A549 (cell line): ENCODE results near the gene METRNL. TPM values are rescaled to one million over a fixed set of nuclear protein-coding genes. Genes with fewer than 3 reads are reported as not detected.
"Not testable (repeated sequence)": the region's sequence is repeated elsewhere in the genome, so short reads cannot be mapped to it uniquely, and the experiment has no call there.

ENCODE experiments used
- ATAC-seq, 2 experiments: fragments of 200-7000 bp in 1 of 2; fragments of >200 bp in 1 of 2; cut with Nextera tagmentation in 1 of 2; cut with Tn5 transposase in 1 of 2; 3 replicates each; pipeline versions ENCODE4 v1.8.0 to v1.9.1; 2018 to 2020; ENCODE audit warnings: mild to moderate bottlenecking in 1 of 2, moderate library complexity in 1 of 2
- CTCF ChIA-PET: fragments of 300-600 bp; sonication (Branson Sonifier 250); formaldehyde crosslinking; extraction: SDS; loops from one replicate; lab custom pipeline; 2021; ENCODE audit warnings: antibody characterized with exemption, inconsistent platforms; lab: Yijun Ruan, JAX
- POLR2A ChIA-PET: fragments of 350-600 bp; formaldehyde crosslinking; extraction: SDS; loops from one replicate; lab custom pipeline; 2021; ENCODE audit warnings: antibody characterized with exemption, inconsistent platforms; lab: Yijun Ruan, JAX
- DNase-seq, 2 experiments: peaks; one replicate each; pipeline versions ENCODE4 v3.0.0 to v3.0.0-alpha.2; 2011 to 2016; ENCODE audit warnings: low read depth in 1 of 2, low spot score in 1 of 2
- FAIRE-seq: peaks from 2 replicates; lab custom pipeline; 2011; peaks lifted over from hg19 to GRCh38; lab: Jason Lieb, UNC
- H3K27ac ChIP-seq, 2 experiments: fragments of >200 bp; sonication (Bioruptor Twin); formaldehyde crosslinking; 3 replicates each; pipeline ENCODE4 v1.5.1; 2016 to 2017
- H3K4me1 ChIP-seq: fragments of >200 bp; sonication (Bioruptor Twin); formaldehyde crosslinking; 3 replicates; pipeline ENCODE4 v1.6.1; 2016
- H3K4me2 ChIP-seq: fragments of >200 bp; sonication (Bioruptor Twin); formaldehyde crosslinking; 3 replicates; pipeline ENCODE4 v1.6.1; 2016
- H3K4me3 ChIP-seq: fragments of >200 bp; sonication (Bioruptor Twin); formaldehyde crosslinking; 3 replicates; pipeline ENCODE4 v1.5.1; 2016
- H3K9me3 ChIP-seq: fragments of >200 bp; sonication (Bioruptor Twin); formaldehyde crosslinking; 3 replicates; pipeline ENCODE4 v1.6.1; 2016
- BHLHE40 ChIP-seq: IDR thresholded peaks from 2 replicates; pipeline ENCODE4 v1.6.1; 2012; ENCODE audit warnings: low read depth, low read length, inconsistent platforms
- CTCF ChIP-seq: fragments of >200 bp; sonication (Bioruptor Twin); formaldehyde crosslinking; IDR thresholded peaks from 3 replicates; pipeline ENCODE4 v1.5.1; 2016
- FOSL2 ChIP-seq, 2 experiments: fragments of 450-650 bp in 1 of 2; fragments of >200 bp in 1 of 2; sonication (Bioruptor Twin) in 1 of 2; formaldehyde crosslinking; IDR thresholded peaks; 2 replicates each; pipeline versions ENCODE4 v1.5.0 to v1.6.1; 2016 to 2020; ENCODE audit warnings: mild to moderate bottlenecking in 1 of 2, moderate library complexity in 1 of 2
- FOXS1 ChIP-seq: fragments of 250-450 bp; sonication (Bioruptor Pico); IDR thresholded peaks from 2 replicates; pipeline ENCODE4 v1.5.0; 2020; ENCODE audit warnings: mild to moderate bottlenecking, moderate library complexity
- GATA3 ChIP-seq: IDR thresholded peaks from 2 replicates; pipeline ENCODE4 v1.6.1; 2012; ENCODE audit warnings: borderline replicate concordance
- HOXB13 ChIP-seq: fragments of 250-450 bp; sonication (Bioruptor Pico); IDR thresholded peaks from 2 replicates; pipeline ENCODE4 v1.5.0; 2020; ENCODE audit warnings: low read depth, mild to moderate bottlenecking, moderate library complexity
- JUN ChIP-seq, 2 experiments: fragments of >200 bp; sonication (Bioruptor Twin); formaldehyde crosslinking; IDR thresholded peaks; 2 replicates in 1 of 2; 3 replicates in 1 of 2; pipeline ENCODE4 v1.6.1; 2016 to 2017
- JUNB ChIP-seq: fragments of >200 bp; sonication (Bioruptor Twin); formaldehyde crosslinking; IDR thresholded peaks from 2 replicates; pipeline ENCODE4 v1.6.1; 2016
- KDM1A ChIP-seq: fragments of 200-600 bp; sonication (generic); IDR thresholded peaks from 2 replicates; pipeline ENCODE4 v1.6.1; 2016; ENCODE audit warnings: low read depth, mild to moderate bottlenecking
- NR3C1 ChIP-seq: fragments of >200 bp; sonication (Bioruptor Twin); formaldehyde crosslinking; IDR thresholded peaks from 3 replicates; pipeline ENCODE4 v1.6.1; 2017
- PBX3 ChIP-seq: IDR thresholded peaks from 2 replicates; pipeline ENCODE4 v1.6.1; 2012
- POLR2AphosphoS2 ChIP-seq: conservative IDR thresholded peaks from 2 replicates; pipeline ENCODE4 v1.6.1; 2012; ENCODE audit warnings: low read length, improper control_type of control experiment, inconsistent platforms
- RAD21 ChIP-seq, 2 experiments: fragments of >200 bp in 1 of 2; sonication (Bioruptor Twin) in 1 of 2; formaldehyde crosslinking in 1 of 2; IDR thresholded peaks in 1 of 2; conservative IDR thresholded peaks in 1 of 2; 2 replicates in 1 of 2; 3 replicates in 1 of 2; pipeline ENCODE4 v1.6.1; 2012 to 2018; ENCODE audit warnings: inconsistent platforms in 1 of 2
- REST ChIP-seq: fragments of 200-600 bp; sonication (generic); IDR thresholded peaks from 2 replicates; pipeline ENCODE4 v1.6.1; 2016; ENCODE audit warnings: antibody characterized with exemption, mild to moderate bottlenecking, moderate library complexity
- TFCP2L1 ChIP-seq: fragments of 250-450 bp; sonication (Bioruptor Pico); IDR thresholded peaks from 2 replicates; pipeline ENCODE4 v1.5.0; 2021; ENCODE audit warnings: mild to moderate bottlenecking
- TP53 ChIP-seq: fragments of 250-450 bp; sonication (Bioruptor Pico); IDR thresholded peaks from 2 replicates; pipeline ENCODE4 v1.5.0; 2021; ENCODE audit warnings: mild to moderate bottlenecking, moderate library complexity
- WGBS: methylation state at CpG from one replicate; pipeline ENCODE4 v1.1.6; 2017; ENCODE audit errors: missing lambda C conversion rate; 5-methylcytosine and 5-hydroxymethylcytosine counted together
- polyA plus RNA-seq, 4 experiments: library from polyadenylated mRNA; depleted of rRNA in 3 of 4; stranded (reverse); fragments of >200 nt; fragmentation: RNase III in 1 of 4; extraction: RNeasy Plus Mini Kit Qiagen cat#74134 plus additional on column Dnase treatment in 1 of 4; gene quantifications; 2 replicates in 3 of 4; 3 replicates in 1 of 4; pipeline ENCODE4 v1.2.3, GENCODE V29; 2011 to 2017

Gene METRNL
- polyA plus RNA-seq, 2 of the 4 experiments (the other 2 are of a cell fraction): 1.7 to 6.4 TPM

GRCh38 chr17:83041305-83041704, 38.1 kb upstream of the METRNL start:
- no peak overlapping the region for H3K27ac ChIP-seq
- TF ChIP-seq PBX3 (no peak), KDM1A (peak; percentile 42; the same call in 1 of the 2 replicates)
- H3K4me1 ChIP-seq: no peaks in the 10 kb centered on the region
- DNase-seq (peak in 1 of 2 experiments; percentile 26), FAIRE-seq (no peak), ATAC-seq (no peak)
- peaks cover 22% of the 10 kb centered on the region; the same call in 2 of the 3 replicates for H3K9me3 ChIP-seq
- ChIA-PET CTCF (interaction anchor here (0.6 to 1.4 kb wide), 3 partner anchors 8 to 373 kb away, joined by 3 to 4 read pairs (median 3); no protein-coding TSS in a partner anchor), POLR2A (no interaction called here)
- H3K4me2 ChIP-seq: no peak overlapping the region
- no peak overlapping the region for H3K4me3 ChIP-seq
- WGBS: 90% methylated on average over 3 of the region's 3 CpGs

- Histone ChIP-seq H3K27ac (no peak overlapping the region), H3K4me1 (no peaks in the 10 kb centered on the region), H3K4me2 (no peak overlapping the region), H3K4me3 (no peak overlapping the region), H3K9me3 (peaks cover 30% of the 10 kb centered on the region)
- WGBS: 77% methylated on average over 8 of the region's 8 CpGs
- FAIRE-seq (no peak), DNase-seq (no peak), ATAC-seq (no peak)
- POLR2A ChIA-PET: no interaction called here
- CTCF ChIA-PET: interaction anchor here (1.1 kb wide), 1 partner anchor 56 kb away, joined by 3 read pairs; no protein-coding TSS in a partner anchor
- TF ChIP-seq JUN (IDR thresholded peaks at IDR 0.05) (no peak), FOSL2 (IDR thresholded peaks at IDR 0.05) (no peak), FOSL2 (CRISPR knock-in tag; IDR thresholded peaks at IDR 0.05) (no peak), POLR2AphosphoS2 (no peak), FOXS1 (no peak), HOXB13 (CRISPR knock-in tag) (no peak), JUNB (no peak), TFCP2L1 (CRISPR knock-in tag) (no peak), NR3C1 (no peak), TP53 (no peak), GATA3 (no peak), RAD21 (conservative IDR thresholded peaks at IDR 0.05 in 1 of 2, IDR thresholded peaks at IDR 0.05 in 1 of 2) (no peak), REST (no peak), CTCF (no peak), BHLHE40 (no peak)
These were observed 36.8 kb upstream of the METRNL start for GRCh38 chr17:83042522-83043158.

- FAIRE-seq, H3K4me2 ChIP-seq, DNase-seq, H3K27ac ChIP-seq, ATAC-seq, H3K4me3 ChIP-seq, POLR2A ChIA-PET: not testable (repeated sequence)
- 96% methylated on average over 18 of the region's 18 CpGs for WGBS
- CTCF ChIA-PET: interaction anchor here (0.6 to 1.3 kb wide), 3 partner anchors 8 to 741 kb away, joined by 3 to 4 read pairs (median 3); no protein-coding TSS in a partner anchor
- H3K9me3 ChIP-seq: peaks cover 30% of the 10 kb centered on the region
- peaks cover 14% of the 10 kb centered on the region; the same call in 2 of the 3 replicates for H3K4me1 ChIP-seq
These were observed 34.9 kb upstream of the METRNL start for GRCh38 chr17:83044479-83044878.
